Natural killer cell (primary cell): ENCODE data around the gene NDEL1. TPM values are rescaled to one million over a fixed set of nuclear protein-coding genes. Genes with fewer than 3 reads are reported as not detected.

ENCODE experiments used
- ATAC-seq, 3 donors: fragments of 150-1000 bp in 2 of 3; fragments of 200-7000 bp in 1 of 3; cut with Tn5 transposase; 1 replicate in 1 of 3; 2 replicates in 2 of 3; pipeline ENCODE4 v1.10.0; 2021; ENCODE audit warnings: mild to moderate bottlenecking in 2 of 3, moderate library complexity in 2 of 3
- DNase-seq, 2 donors: peaks; one replicate each; pipeline versions ENCODE4 v3.0.0 to v3.0.0-alpha.2; 2013 to 2021; ENCODE audit warnings: mixed read lengths in 1 of 2
- H3K27ac ChIP-seq: one replicate; pipeline ENCODE4 v1.5.1; 2013; ENCODE audit warnings: mild to moderate bottlenecking, low read length
- H3K27me3 ChIP-seq: one replicate; pipeline ENCODE4 v1.6.1; 2013; ENCODE audit warnings: low read length; ENCODE audit not compliant: control insufficient read depth, insufficient read depth
- H3K36me3 ChIP-seq: one replicate; pipeline ENCODE4 v1.6.1; 2013; ENCODE audit warnings: low read length; ENCODE audit not compliant: control insufficient read depth, insufficient read depth
- H3K4me1 ChIP-seq: one replicate; pipeline ENCODE4 v1.6.1; 2013; ENCODE audit warnings: low read length; ENCODE audit not compliant: control insufficient read depth, insufficient read depth
- H3K4me3 ChIP-seq: one replicate; pipeline ENCODE4 v1.5.1; 2013; ENCODE audit warnings: low read length
- H3K9me3 ChIP-seq: one replicate; pipeline ENCODE4 v1.6.1; 2013; ENCODE audit warnings: low read length; ENCODE audit not compliant: control insufficient read depth, insufficient read depth
- H3K27ac Mint-ChIP-seq, 2 donors: one replicate each; pipeline ENCODE4 v1.8.0; 2022; ENCODE audit warnings: mild to moderate bottlenecking in 2 of 2, mixed read lengths in 2 of 2, moderate library complexity in 1 of 2
- H3K27me3 Mint-ChIP-seq, 2 donors: one replicate each; pipeline ENCODE4 v1.8.0; 2022; ENCODE audit warnings: low read depth in 2 of 2, mixed read lengths in 2 of 2
- H3K36me3 Mint-ChIP-seq: one replicate; pipeline ENCODE4 v1.8.0; 2022; ENCODE audit warnings: mixed read lengths
- H3K4me1 Mint-ChIP-seq, 2 donors: one replicate each; pipeline ENCODE4 v1.8.0; 2022; ENCODE audit warnings: mixed read lengths in 2 of 2
- H3K4me3 Mint-ChIP-seq: one replicate; pipeline ENCODE4 v1.8.0; 2022; ENCODE audit warnings: mild to moderate bottlenecking, moderate library complexity, mixed read lengths
- H3K9me3 Mint-ChIP-seq, 2 donors: one replicate each; pipeline ENCODE4 v1.8.0; 2022; ENCODE audit warnings: mixed read lengths in 2 of 2
- WGBS: methylation state at CpG from one replicate; pipeline ENCODE4 v1.1.7; 2013; ENCODE audit warnings: missing lambda C conversion rate; ENCODE audit not compliant: insufficient coverage; 5-methylcytosine and 5-hydroxymethylcytosine counted together
- intact Hi-C: fragments of 100-400 bp; cut with micrococcal nuclease; formaldehyde crosslinking; loops from one replicate; pipeline ENCODE4 v1.14.2; 2022
- total RNA-seq, 4 donors: library from RNA; stranded (reverse); fragments of 120-200 nt in 1 of 4; gene quantifications; one replicate each; pipeline versions ENCODE4 v1.2.3 to v1.2.4, GENCODE V29; 2013 to 2022
- TF ChIP-seq, protein P1 (sequence below): fragments of 200-600 bp; IDR thresholded peaks from one replicate; pipeline ENCODE4 v1.8.0; 2022; ENCODE audit warnings: antibody characterized with exemption

Gene NDEL1
- total RNA-seq, 3 donors from 2014 or later (not counting 1 experiment from before 2014, with no cell fraction given) = 174 to 219 (median 193) TPM

DNA sequence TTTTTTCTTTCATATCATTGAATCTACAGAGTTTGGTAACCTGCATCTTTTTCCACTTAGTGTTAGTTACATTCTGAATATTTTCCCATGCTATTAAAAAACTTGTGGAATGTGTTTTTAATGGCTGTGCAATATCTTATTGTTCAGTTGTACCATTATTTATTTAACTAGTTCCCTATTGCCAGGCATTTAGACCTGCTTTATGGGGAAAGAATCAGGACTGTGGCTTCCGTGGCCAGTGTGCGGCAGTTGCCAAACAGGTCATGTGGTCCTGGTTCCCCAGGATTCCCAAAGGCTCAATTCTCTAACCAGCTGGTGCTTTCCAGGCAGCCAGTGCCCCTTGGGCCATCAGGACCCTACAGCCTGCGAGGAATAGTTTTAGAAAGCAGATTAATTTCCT is 30.8 kb downstream of the NDEL1 start:
- DNase-seq (no peak), ATAC-seq (no peak)
- 94% methylated on average over 3 of the region's 3 CpGs for WGBS
- intact Hi-C loops = no loop called here
- Mint-ChIP-seq H3K27me3 (no peaks in the 10 kb centered on the region), H3K4me3 (no peak overlapping the region), H3K36me3 (no peaks in the 10 kb centered on the region), H3K27ac (no peak overlapping the region), H3K9me3 (no peaks in the 10 kb centered on the region), H3K4me1 (peaks cover 22 to 25% of the 10 kb centered on the region in 2 donors)
- Histone ChIP-seq H3K27me3 (no peaks in the 10 kb centered on the region), H3K9me3 (no peaks in the 10 kb centered on the region), H3K4me1 (no peaks in the 10 kb centered on the region), H3K4me3 (no peak overlapping the region), H3K27ac (no peak overlapping the region), H3K36me3 (peaks cover 60% of the 10 kb centered on the region)
- TF ChIP-seq, protein P1, sequence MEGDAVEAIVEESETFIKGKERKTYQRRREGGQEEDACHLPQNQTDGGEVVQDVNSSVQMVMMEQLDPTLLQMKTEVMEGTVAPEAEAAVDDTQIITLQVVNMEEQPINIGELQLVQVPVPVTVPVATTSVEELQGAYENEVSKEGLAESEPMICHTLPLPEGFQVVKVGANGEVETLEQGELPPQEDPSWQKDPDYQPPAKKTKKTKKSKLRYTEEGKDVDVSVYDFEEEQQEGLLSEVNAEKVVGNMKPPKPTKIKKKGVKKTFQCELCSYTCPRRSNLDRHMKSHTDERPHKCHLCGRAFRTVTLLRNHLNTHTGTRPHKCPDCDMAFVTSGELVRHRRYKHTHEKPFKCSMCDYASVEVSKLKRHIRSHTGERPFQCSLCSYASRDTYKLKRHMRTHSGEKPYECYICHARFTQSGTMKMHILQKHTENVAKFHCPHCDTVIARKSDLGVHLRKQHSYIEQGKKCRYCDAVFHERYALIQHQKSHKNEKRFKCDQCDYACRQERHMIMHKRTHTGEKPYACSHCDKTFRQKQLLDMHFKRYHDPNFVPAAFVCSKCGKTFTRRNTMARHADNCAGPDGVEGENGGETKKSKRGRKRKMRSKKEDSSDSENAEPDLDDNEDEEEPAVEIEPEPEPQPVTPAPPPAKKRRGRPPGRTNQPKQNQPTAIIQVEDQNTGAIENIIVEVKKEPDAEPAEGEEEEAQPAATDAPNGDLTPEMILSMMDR = no peak

DNA sequence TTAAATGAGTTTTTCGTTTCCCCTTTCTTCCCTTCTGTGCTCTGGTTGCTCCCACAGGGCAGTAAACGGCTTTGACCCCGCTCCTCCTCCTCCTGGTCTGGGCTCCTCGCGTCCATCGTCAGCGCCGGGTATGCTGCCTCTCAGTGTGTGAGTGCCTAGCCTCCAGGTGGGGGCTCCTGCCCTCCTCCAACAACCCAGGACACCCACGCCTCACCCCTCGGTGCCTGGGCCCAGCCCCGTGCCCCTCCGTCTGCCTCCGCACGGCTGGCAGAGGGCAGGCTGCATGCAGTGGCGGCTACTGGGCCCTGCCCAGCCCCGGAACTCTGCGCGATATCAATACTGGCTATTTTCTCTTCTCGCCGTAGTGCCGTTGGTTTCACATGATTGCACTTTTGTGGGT is 31.2 kb downstream of the NDEL1 start:
- Mint-ChIP-seq H3K27me3 (no peaks in the 10 kb centered on the region), H3K27ac (no peak overlapping the region), H3K9me3 (no peaks in the 10 kb centered on the region), H3K4me1 (peaks cover 22 to 25% of the 10 kb centered on the region in 2 donors), H3K4me3 (no peak overlapping the region), H3K36me3 (no peaks in the 10 kb centered on the region)
- H3K36me3 ChIP-seq = peaks cover 60% of the 10 kb centered on the region
- 98% methylated on average over 21 of the region's 21 CpGs for WGBS
- intact Hi-C loops = no loop called here
- ATAC-seq = no peak
- H3K4me1 ChIP-seq = no peaks in the 10 kb centered on the region
- no peak for DNase-seq
- no peak overlapping the region for H3K4me3 ChIP-seq
- no peak overlapping the region for H3K27ac ChIP-seq
- H3K27me3 ChIP-seq = no peaks in the 10 kb centered on the region
- TF ChIP-seq, protein P1 = no peak
- H3K9me3 ChIP-seq = no peaks in the 10 kb centered on the region

DNA sequence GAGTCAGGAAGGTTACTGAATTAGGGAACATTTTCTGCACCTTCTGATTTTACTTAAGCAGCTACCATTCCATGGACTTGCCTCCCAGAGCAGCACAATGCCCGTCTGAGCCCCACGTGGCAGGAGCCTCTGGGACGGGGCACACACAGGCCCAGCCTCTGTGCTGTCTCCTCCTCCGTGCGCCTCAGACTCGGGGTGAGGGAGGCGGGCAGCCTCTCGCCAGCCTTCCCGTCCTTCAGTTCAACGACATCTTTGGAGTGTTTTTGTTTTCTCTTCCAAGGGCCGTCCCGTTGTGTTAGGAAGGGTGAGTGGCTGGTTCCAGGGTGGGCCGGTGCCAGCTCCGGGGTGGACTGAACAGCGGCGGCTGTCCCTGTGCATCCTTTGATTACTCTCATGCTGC is 31.8 kb downstream of the NDEL1 start:
- no peaks in the 10 kb centered on the region for H3K36me3 Mint-ChIP-seq
- H3K27me3 Mint-ChIP-seq = no peaks in the 10 kb centered on the region
- no peak for DNase-seq
- WGBS = 91% methylated on average over 16 of the region's 16 CpGs
- H3K27me3 ChIP-seq = no peaks in the 10 kb centered on the region
- H3K9me3 Mint-ChIP-seq = no peaks in the 10 kb centered on the region
- ATAC-seq = no peak
- H3K4me1 Mint-ChIP-seq = peaks cover 22 to 25% of the 10 kb centered on the region in 2 donors
- intact Hi-C loops = no loop called here
- TF ChIP-seq, protein P1 = no peak
- no peak overlapping the region for H3K27ac ChIP-seq
- no peak overlapping the region for H3K4me3 ChIP-seq
- peaks cover 57% of the 10 kb centered on the region for H3K36me3 ChIP-seq
- H3K4me1 ChIP-seq = no peaks in the 10 kb centered on the region
- H3K27ac Mint-ChIP-seq = no peak overlapping the region
- no peaks in the 10 kb centered on the region for H3K9me3 ChIP-seq
- H3K4me3 Mint-ChIP-seq = no peak overlapping the region

DNA sequence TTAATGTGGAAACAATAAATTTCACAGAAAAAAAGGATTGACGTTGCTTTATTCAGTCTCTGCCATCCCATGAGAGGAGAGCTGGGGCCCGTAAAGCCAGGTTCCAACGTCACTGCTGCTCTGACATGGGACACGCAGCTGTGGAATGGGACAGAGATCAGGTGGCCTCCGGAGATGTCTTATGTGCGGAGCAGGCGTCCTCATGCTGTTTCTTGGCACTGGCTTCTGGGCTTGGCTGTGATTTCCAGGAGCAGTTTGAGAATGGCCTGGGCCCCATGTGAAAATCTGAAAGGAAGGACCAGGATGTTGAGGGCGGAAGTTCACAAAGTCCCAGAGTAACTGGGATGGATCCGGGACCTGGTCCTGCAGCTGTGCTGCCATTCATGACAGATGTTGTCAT is 32.4 kb downstream of the NDEL1 start:
- Mint-ChIP-seq H3K9me3 (no peaks in the 10 kb centered on the region), H3K27ac (no peak overlapping the region), H3K4me3 (no peak overlapping the region), H3K4me1 (peaks cover 22 to 25% of the 10 kb centered on the region in 2 donors), H3K27me3 (no peaks in the 10 kb centered on the region), H3K36me3 (no peaks in the 10 kb centered on the region)
- no peak for DNase-seq
- no peak overlapping the region for H3K4me3 ChIP-seq
- no peaks in the 10 kb centered on the region for H3K4me1 ChIP-seq
- TF ChIP-seq, protein P1 = no peak
- WGBS = 98% methylated on average over 9 of the region's 9 CpGs
- H3K27me3 ChIP-seq = no peaks in the 10 kb centered on the region
- ATAC-seq = no peak
- peaks cover 55% of the 10 kb centered on the region for H3K36me3 ChIP-seq
- no peaks in the 10 kb centered on the region for H3K9me3 ChIP-seq
- no peak overlapping the region for H3K27ac ChIP-seq
- intact Hi-C loops = no loop called here
